MM.1S (cell line): ENCODE results near the gene RAD54L2.

Experiments used
- CTCF ChIP-seq: fragments of 300-600 bp; sonication (generic); IDR thresholded peaks from 2 replicates; pipeline ENCODE4 v1.5.1; 2016; ENCODE audit warnings: antibody characterized with exemption, low read length, mixed read lengths
- EZH2 ChIP-seq: fragments of 300-600 bp; sonication (generic); optimal IDR thresholded peaks from 2 replicates; pipeline ENCODE3; 2017; ENCODE audit warnings: low read depth, mild to moderate bottlenecking, antibody characterized with exemption, low read length, mixed read lengths
- EZH2phosphoT487 ChIP-seq: fragments of 300-600 bp; sonication (generic); IDR thresholded peaks from 2 replicates; pipeline ENCODE4 v1.6.1; 2018; ENCODE audit warnings: antibody characterized with exemption, low read length

DNA sequence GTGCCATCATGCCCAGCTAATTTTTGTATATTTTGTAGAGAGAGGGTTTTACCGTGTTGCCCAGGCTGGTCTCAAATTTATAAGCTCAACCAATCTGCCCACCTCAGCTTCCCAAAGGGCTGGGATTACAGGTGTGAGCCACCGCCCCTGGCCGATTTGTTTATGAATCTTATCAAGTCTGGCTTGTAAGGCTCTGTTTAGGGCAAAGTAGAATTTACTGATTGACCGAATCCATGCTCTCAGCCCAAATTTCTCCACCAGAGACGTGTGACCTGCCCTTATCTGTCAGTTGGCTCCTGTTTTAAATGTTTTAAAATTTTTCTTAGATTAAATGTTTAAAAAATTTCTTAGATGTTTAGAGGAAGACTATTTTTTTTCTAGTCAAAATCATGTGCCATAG, 19.5 kb downstream of the RAD54L2 start:
- no peak for TF ChIP-seq CTCF
- TF ChIP-seq EZH2 = no peak
- TF ChIP-seq EZH2phosphoT487 = no peak
